Right lobe of liver (tissue), 6 donors: ENCODE measurements around the gene ARHGAP15. TPM values are rescaled to one million over a fixed set of nuclear protein-coding genes. Genes with fewer than 3 reads are reported as not detected.

Experiments used
- ATAC-seq, 4 donors: fragments of 200-7000 bp; cut with Tn5 transposase; one replicate each; pipeline ENCODE4 v1.9.1; 2020; ENCODE audit warnings: mild to moderate bottlenecking in 4 of 4, moderate library complexity in 4 of 4
- DNase-seq, 3 donors: peaks; one replicate each; pipeline ENCODE4 v3.0.0-alpha.2; 2020
- H3K27ac ChIP-seq, 3 donors: fragments of 200-600 bp; one replicate each; pipeline ENCODE4 v1.8.0; 2022
- H3K27me3 ChIP-seq, 2 donors: fragments of 200-600 bp; one replicate each; pipeline ENCODE4 v1.8.0; 2022
- H3K36me3 ChIP-seq, 4 donors: fragments of 200-600 bp; sonication (generic) in 1 of 4; one replicate each; pipeline versions ENCODE4 v1.5.1 to v1.8.0; 2017 to 2022; ENCODE audit warnings: control low read depth in 1 of 4
- H3K4me1 ChIP-seq, 4 donors: fragments of 200-600 bp; sonication (generic) in 1 of 4; one replicate each; pipeline versions ENCODE4 v1.5.1 to v1.8.0; 2017 to 2022; ENCODE audit warnings: control low read depth in 1 of 4
- H3K4me3 ChIP-seq, 3 donors: fragments of 200-600 bp; one replicate each; pipeline ENCODE4 v1.8.0; 2022
- H3K9me3 ChIP-seq, 4 donors: fragments of 200-600 bp; sonication (generic) in 1 of 4; one replicate each; pipeline versions ENCODE4 v1.5.1 to v1.8.0; 2017 to 2022; ENCODE audit warnings: control low read depth in 1 of 4
- CTCF ChIP-seq, 4 donors: fragments of 200-600 bp in 3 of 4; fragments of 450-650 bp in 1 of 4; IDR thresholded peaks; one replicate each; pipeline versions ENCODE4 v1.5.1 to v1.8.0; 2016 to 2022; ENCODE audit warnings: antibody characterized with exemption in 4 of 4, mild to moderate bottlenecking in 2 of 4
- POLR2A ChIP-seq: fragments of 450-650 bp; IDR thresholded peaks from one replicate; pipeline ENCODE4 v1.6.1; 2017; ENCODE audit warnings: antibody characterized with exemption, mild to moderate bottlenecking
- WGBS: methylation state at CpG from one replicate; pipeline ENCODE4 v1.1.6; 2018; ENCODE audit warnings: low coverage, low lambda C conversion rate; ENCODE audit not compliant: insufficient coverage; ENCODE audit errors: missing lambda C conversion rate; 5-methylcytosine and 5-hydroxymethylcytosine counted together
- intact Hi-C, 2 donors: fragments of 100-400 bp; cut with DNase I; formaldehyde crosslinking; loops; one replicate each; pipeline versions ENCODE4 v1.11.2 to v1.14.1; 2022
- total RNA-seq, 6 experiments: library from RNA; depleted of rRNA in 2 of 6; stranded (reverse); fragments of >200 nt in 2 of 6; fragmentation: NEBNext Ultra II Directional in 3 of 6; extraction: Animal tissue kit (Norgen Biotek cat#: 25700) in 3 of 6; gene quantifications; one replicate each; pipeline versions ENCODE4 v1.1.0 to v1.2.4, GENCODE V29; 2016 to 2023
- donor health status: DM: no; HTN: yes; CAD: no.
- donor health status: DM: no; HTN: no; CAD: no.
- donor health status: DM: no; HTN: no; CAD: no.
- donor health status: DM: no; HTN: yes; CAD: no.
- donor health status: DM: no; HTN: yes; CAD: no.

ARHGAP15 gene
- total RNA-seq, 6 experiments from 2014 or later: 3.3 to 8.2 (median 6.6) TPM

GRCh38 chr2:143402451-143402850 is 273.2 kb downstream of the ARHGAP15 start:
- Histone ChIP-seq H3K36me3 (no peaks in the 10 kb centered on the region), H3K4me3 (no peak overlapping the region), H3K27me3 (no peaks in the 10 kb centered on the region), H3K4me1 (no peaks in the 10 kb centered on the region), H3K9me3 (no peaks in the 10 kb centered on the region), H3K27ac (no peak overlapping the region)
- TF ChIP-seq POLR2A (no peak), CTCF (IDR thresholded peaks at IDR 0.05) (no peak)
- WGBS: 73% methylated on average over 2 of the region's 2 CpGs
- no peak for DNase-seq
- intact Hi-C loops: no loop called here
- ATAC-seq: no peak

- no peak overlapping the region for H3K4me3 ChIP-seq
- no peaks in the 10 kb centered on the region for H3K27me3 ChIP-seq
- no peak for ATAC-seq
- no peak for DNase-seq
- WGBS: 89% methylated on average over 3 of the region's 3 CpGs
- H3K36me3 ChIP-seq: no peaks in the 10 kb centered on the region
- intact Hi-C loops: no loop called here
- no peaks in the 10 kb centered on the region for H3K4me1 ChIP-seq
- TF ChIP-seq CTCF (IDR thresholded peaks at IDR 0.05): no peak
- TF ChIP-seq POLR2A: no peak
- H3K27ac ChIP-seq: no peak overlapping the region
- no peaks in the 10 kb centered on the region for H3K9me3 ChIP-seq
Measured at GRCh38 chr2:143410082-143410897, 281.1 kb downstream of the ARHGAP15 start.

- 76% methylated on average over 4 of the region's 4 CpGs for WGBS
- Histone ChIP-seq H3K9me3 (no peaks in the 10 kb centered on the region), H3K4me3 (no peak overlapping the region), H3K27me3 (no peaks in the 10 kb centered on the region), H3K27ac (no peak overlapping the region), H3K36me3 (no peaks in the 10 kb centered on the region), H3K4me1 (no peaks in the 10 kb centered on the region)
- no peak for TF ChIP-seq CTCF (IDR thresholded peaks at IDR 0.05)
- no peak for TF ChIP-seq POLR2A
- ATAC-seq: no peak
- no peak for DNase-seq
- intact Hi-C loops: no loop called here
Measured at GRCh38 chr2:143415571-143415970, 286.4 kb downstream of the ARHGAP15 start.

- WGBS: 85% methylated on average over 2 of the region's 2 CpGs
- H3K9me3 ChIP-seq: no peaks in the 10 kb centered on the region
Measured at GRCh38 chr2:143417428-143417827, 288.2 kb downstream of the ARHGAP15 start.

More at GRCh38 chr2:143417428-143417827, 288.2 kb downstream of the ARHGAP15 start:
- Histone ChIP-seq H3K27ac (no peak overlapping the region), H3K27me3 (no peaks in the 10 kb centered on the region), H3K4me3 (no peak overlapping the region), H3K4me1 (no peaks in the 10 kb centered on the region), H3K36me3 (no peaks in the 10 kb centered on the region)
- DNase-seq (no peak), ATAC-seq (no peak)
- TF ChIP-seq CTCF (IDR thresholded peaks at IDR 0.05) (no peak), POLR2A (no peak)
- intact Hi-C loops: no loop called here
